Activated CD4-positive, alpha-beta T cell treated with anti-CD3 and anti-CD28 coated beads, Interleukin-2, amount 10 ng/mL, durations not matched to agents 24 days and 14 days (primary cell): ENCODE results near the gene TOMM7. TPM values are rescaled to one million over a fixed set of nuclear protein-coding genes. Genes with fewer than 3 reads are reported as not detected.
"Not testable (repeated sequence)": the region's sequence is repeated elsewhere in the genome, so short reads cannot be mapped to it uniquely, and the experiment has no call there.

ENCODE experiments used
- DNase-seq: peaks from one replicate; pipeline ENCODE4 v3.0.0; 2022
- H3K27ac Mint-ChIP-seq: one replicate; pipeline ENCODE4 v1.8.0; 2022; ENCODE audit warnings: mild to moderate bottlenecking, mixed read lengths
- H3K27me3 Mint-ChIP-seq: one replicate; pipeline ENCODE4 v1.8.0; 2022; ENCODE audit warnings: mixed read lengths
- H3K36me3 Mint-ChIP-seq: one replicate; pipeline ENCODE4 v1.8.0; 2022; ENCODE audit warnings: low read depth, mild to moderate bottlenecking, mixed read lengths
- H3K4me1 Mint-ChIP-seq: one replicate; pipeline ENCODE4 v1.8.0; 2021; ENCODE audit warnings: mixed read lengths
- H3K4me3 Mint-ChIP-seq: one replicate; pipeline ENCODE4 v1.8.0; 2022; ENCODE audit warnings: mild to moderate bottlenecking, moderate library complexity, mixed read lengths
- H3K9me3 Mint-ChIP-seq: one replicate; pipeline ENCODE4 v1.8.0; 2021; ENCODE audit warnings: mixed read lengths
- intact Hi-C: fragments of 100-400 bp; cut with micrococcal nuclease; formaldehyde crosslinking; loops from one replicate; pipeline ENCODE4 v1.15.1; 2023
- total RNA-seq: library from RNA; stranded (reverse); gene quantifications from 2 replicates; pipeline ENCODE4 v1.2.3, GENCODE V29; 2022

TOMM7 gene
- total RNA-seq, 1 donor from 2014 or later = 201 TPM

DNA sequence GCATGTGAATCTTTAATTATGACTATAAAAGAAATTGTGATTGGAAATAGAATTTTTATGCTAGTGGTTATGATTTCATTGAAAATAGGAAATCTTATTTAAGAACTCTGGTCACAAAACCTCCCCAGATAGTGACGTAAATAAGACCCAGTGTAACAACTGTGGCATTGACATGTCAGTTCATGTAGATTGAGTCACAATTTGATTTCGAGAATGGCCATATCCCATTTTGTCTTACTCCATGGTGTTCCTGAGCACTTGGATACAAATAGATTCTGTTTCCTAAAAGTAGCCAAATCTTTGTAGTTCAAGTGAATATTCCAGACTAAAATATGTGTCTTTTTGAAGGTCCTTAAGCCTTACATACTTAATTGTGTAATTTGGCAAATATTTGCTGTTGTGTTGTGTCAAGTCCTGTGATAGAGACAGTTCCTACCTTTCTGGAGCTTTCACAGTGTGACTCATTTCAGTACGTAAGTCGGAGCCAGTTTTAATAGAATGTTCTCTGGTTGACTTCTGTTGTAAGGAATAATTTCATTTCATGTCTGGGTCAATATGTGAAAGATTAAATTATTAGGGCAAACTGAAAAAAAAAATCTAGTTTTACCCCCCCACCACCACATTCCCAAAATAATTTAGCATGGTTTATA, 37.1 kb upstream of the TOMM7 start:
- intact Hi-C loops = loop anchor here (10.0 kb wide), 1 partner anchor 325 kb away; the partner anchor contains the start of gene NUP42
- no peak for DNase-seq
- no peaks in the 10 kb centered on the region for H3K27me3 Mint-ChIP-seq
- H3K36me3 Mint-ChIP-seq = peaks cover 64% of the 10 kb centered on the region
- no peaks in the 10 kb centered on the region for H3K9me3 Mint-ChIP-seq
- H3K27ac Mint-ChIP-seq = peak overlapping the region; percentile 1
- no peak overlapping the region for H3K4me3 Mint-ChIP-seq
- H3K4me1 Mint-ChIP-seq = peaks cover 31% of the 10 kb centered on the region

DNA sequence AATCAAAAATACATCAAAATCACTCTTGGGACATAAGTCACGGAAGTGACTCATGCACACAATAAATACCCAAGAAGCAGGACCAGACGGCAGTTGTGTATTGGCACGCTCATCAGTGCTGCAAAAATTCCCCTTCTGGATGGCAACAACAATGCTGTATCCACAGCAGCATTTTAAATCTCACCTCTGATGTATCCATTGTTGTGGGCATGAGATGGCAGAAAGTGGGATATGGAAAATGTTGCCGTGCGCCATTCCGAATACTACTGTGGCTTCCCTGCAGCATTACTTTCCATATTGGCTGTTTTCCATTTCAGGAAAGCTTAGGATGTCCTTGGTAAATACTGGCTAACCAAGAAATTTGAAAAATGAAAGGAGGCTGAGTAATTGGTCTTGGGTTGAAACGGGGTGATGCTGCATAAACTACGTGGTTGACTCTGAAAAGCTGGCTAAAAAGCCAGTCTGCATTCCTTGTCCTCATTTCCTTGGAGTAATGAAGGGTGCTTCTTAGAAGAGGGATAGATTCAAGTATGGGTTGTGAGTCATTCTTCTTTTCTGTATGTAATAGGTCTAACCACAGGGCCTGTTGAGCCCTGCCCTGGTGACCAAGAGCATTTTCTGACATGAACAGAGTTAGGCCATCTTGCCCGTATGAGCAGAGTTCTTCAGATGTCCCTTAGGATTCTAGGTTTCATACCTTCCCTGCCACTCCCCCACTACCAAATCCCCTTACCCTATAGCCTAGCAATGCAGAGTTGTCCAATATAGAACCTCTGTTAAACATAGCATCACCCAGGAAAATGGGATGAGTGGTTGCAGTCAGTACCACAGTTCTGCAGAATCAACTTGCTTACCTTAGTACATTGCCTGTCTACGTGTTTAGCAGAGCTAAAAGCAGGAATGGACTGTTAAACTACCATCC, 36.3 kb upstream of the TOMM7 start:
- Mint-ChIP-seq H3K36me3 (peaks cover 62% of the 10 kb centered on the region), H3K4me1 (peaks cover 31% of the 10 kb centered on the region), H3K4me3 (peak overlapping the region; percentile 34), H3K9me3 (no peaks in the 10 kb centered on the region), H3K27ac (peak overlapping the region; percentile 75), H3K27me3 (no peaks in the 10 kb centered on the region)
- intact Hi-C loops = loop anchor here (10.0 kb wide), 1 partner anchor 326 kb away; the partner anchor contains the start of gene NUP42
- DNase-seq = no peak

DNA sequence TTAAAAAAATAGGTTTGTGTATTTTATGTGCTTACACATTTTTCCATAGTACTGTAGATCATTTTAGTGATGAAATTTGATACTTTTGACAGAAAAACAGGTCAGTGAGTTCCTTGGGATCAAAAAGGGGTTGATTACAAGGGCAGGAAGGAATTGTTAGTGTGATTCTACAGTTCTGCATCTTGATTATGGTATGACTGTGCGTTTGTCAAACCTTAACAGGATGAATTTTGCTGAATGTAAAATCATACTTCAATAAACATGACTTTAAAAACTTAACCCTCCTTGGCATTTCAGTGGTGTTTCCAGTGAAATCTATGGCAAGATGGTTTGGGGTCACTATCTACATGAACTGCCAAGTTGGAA, 35.6 kb upstream of the TOMM7 start:
- Mint-ChIP-seq H3K27me3 (no peaks in the 10 kb centered on the region), H3K27ac (no peak overlapping the region), H3K36me3 (peaks cover 57% of the 10 kb centered on the region), H3K4me1 (peaks cover 36% of the 10 kb centered on the region), H3K4me3 (peak overlapping the region; percentile 34), H3K9me3 (no peaks in the 10 kb centered on the region)
- no peak for DNase-seq
- intact Hi-C loops = loop anchor here (10.0 kb wide), 1 partner anchor 327 kb away; the partner anchor contains the start of gene NUP42

DNA sequence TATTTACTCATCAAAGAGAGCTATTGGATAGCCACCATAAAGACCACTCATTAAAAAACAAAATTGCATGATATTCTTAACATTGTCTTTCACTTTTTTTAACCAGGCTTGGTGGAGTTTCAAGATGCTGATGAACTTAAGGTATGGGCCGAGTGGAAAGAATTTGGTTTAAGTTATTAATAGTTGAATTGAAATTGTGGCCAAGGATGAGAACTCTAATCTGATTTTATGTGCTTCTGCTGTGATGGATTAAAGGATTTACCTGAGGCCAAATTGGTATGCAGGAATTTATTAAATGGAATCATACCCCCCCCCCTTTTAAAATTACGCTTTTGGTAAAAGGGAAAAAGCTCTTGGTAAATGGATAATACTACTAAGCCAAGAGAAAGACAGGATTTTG, 33.8 kb upstream of the TOMM7 start:
- Mint-ChIP-seq H3K27ac (peak overlapping the region; percentile 12), H3K9me3 (no peaks in the 10 kb centered on the region), H3K36me3 (peaks cover 47% of the 10 kb centered on the region), H3K27me3 (no peaks in the 10 kb centered on the region), H3K4me1 (peaks cover 37% of the 10 kb centered on the region), H3K4me3 (peak overlapping the region; percentile 76)
- no peak for DNase-seq
- intact Hi-C loops = loop anchor here (10.0 kb wide), 1 partner anchor 328 kb away; the partner anchor contains the start of gene NUP42

DNA sequence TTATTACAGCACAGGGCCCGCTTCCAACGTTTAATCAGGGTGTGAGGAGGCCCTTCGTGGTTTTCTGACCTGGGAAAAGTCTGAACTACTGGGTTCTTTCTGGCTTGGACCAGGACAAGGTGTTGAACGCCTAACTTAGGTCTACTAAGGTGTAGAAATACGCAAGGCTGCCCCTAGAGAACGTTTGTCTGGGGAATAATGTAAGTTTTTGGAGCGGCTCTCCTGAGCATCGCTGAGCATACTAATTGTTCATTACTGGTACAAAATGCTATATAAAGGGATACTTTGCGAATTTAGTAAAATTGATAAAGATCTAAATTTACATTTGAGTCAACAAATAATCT, 32.4 kb upstream of the TOMM7 start:
- Mint-ChIP-seq H3K27ac (peak overlapping the region; percentile 93), H3K9me3 (no peaks in the 10 kb centered on the region), H3K36me3 (peaks cover 34% of the 10 kb centered on the region), H3K27me3 (peaks cover 1% of the 10 kb centered on the region), H3K4me1 (peaks cover 32% of the 10 kb centered on the region), H3K4me3 (peak overlapping the region; percentile 98)
- DNase-seq = no peak
- intact Hi-C loops = loop anchor here (1.0 to 10.0 kb wide), 5 partner anchors 30 to 330 kb away; partner anchors contain the start of genes HYCC1, KLHL7, NUP42 and TOMM7

DNA sequence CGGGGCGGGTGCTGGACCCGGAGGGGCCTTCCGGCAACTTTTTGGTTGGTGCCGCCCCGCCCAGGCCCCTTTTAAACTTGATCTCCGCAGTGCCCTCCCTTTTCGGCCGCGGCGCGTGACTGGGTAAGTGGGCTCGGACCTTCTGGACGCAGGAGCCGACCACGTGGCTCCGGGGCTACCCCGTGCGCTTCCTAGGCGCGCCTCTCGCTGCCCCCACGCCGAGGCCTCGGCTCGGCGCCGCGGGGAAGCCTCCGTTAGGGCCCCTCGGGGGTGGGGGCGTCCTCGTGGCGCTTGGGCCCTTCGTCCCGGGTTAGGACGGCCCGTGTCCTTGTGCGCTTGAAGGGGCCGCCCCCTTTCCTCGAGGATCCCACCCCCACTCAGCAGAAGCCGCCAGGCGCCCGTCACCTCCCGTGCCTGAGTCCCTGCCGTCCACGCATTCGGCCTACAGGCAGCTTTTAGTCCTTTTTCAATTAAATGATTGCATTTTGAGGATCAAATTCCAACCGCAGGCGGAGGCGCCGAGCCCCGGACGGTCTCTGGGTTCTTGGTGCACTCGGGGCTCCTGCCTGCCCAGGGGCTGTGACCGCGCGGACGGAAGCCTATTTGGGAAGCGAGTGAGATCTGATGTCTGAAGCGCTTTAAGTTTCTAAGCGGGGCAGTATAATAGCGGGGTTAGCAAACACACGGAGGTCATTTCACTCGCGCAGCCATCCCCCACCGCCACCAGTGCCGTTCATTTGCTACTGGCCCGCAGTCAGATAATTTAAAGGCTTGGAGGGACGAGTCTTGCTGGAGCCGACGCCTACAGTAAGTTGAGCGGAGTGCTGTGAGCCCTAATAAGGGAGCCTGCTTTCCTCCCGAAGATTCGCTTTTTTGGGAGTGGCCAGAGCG, 31.8 kb upstream of the TOMM7 start:
- Mint-ChIP-seq H3K4me1 (peaks cover 28% of the 10 kb centered on the region), H3K9me3 (no peaks in the 10 kb centered on the region), H3K27ac (peak overlapping the region; percentile 93), H3K36me3 (peaks cover 29% of the 10 kb centered on the region), H3K27me3 (peaks cover 1% of the 10 kb centered on the region), H3K4me3 (peak overlapping the region; percentile 98)
- intact Hi-C loops = loop anchor here (1.0 to 10.0 kb wide), 5 partner anchors 31 to 330 kb away; partner anchors contain the start of genes HYCC1, KLHL7, NUP42 and TOMM7
- DNase-seq = peak; percentile 94

DNA sequence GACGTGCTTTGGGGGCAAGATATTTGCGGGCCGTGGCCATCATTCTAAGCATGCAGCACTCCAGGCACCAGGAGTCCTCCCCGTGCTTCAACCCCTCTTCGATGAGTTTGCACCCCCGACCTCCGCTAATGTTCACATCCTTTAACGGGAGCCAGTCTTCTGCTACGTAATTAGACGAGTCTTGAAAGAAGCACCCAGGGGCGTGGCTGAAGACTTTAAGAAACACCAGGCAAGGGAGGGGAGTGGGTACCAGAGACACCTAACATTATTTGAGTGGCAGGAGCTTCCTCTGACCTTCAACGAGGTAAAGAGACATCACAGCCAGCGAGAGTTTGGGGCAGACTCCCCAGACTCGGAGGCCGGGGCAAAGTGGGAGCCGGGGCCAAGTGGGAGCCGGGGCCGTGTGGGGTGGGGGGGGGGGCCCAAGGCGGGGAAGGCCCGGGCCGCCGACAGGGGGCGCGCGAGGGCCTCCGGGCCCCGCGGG, 31.1 kb upstream of the TOMM7 start:
- no peaks in the 10 kb centered on the region for H3K9me3 Mint-ChIP-seq
- intact Hi-C loops = loop anchor here (1.0 to 10.0 kb wide), 5 partner anchors 31 to 331 kb away; partner anchors contain the start of genes HYCC1, KLHL7, NUP42 and TOMM7
- peaks cover 25% of the 10 kb centered on the region for H3K36me3 Mint-ChIP-seq
- peak overlapping the region; percentile 93 for H3K27ac Mint-ChIP-seq
- no peak for DNase-seq
- H3K27me3 Mint-ChIP-seq = peaks cover 1% of the 10 kb centered on the region
- peaks cover 23% of the 10 kb centered on the region for H3K4me1 Mint-ChIP-seq
- H3K4me3 Mint-ChIP-seq = peak overlapping the region; percentile 98

DNA sequence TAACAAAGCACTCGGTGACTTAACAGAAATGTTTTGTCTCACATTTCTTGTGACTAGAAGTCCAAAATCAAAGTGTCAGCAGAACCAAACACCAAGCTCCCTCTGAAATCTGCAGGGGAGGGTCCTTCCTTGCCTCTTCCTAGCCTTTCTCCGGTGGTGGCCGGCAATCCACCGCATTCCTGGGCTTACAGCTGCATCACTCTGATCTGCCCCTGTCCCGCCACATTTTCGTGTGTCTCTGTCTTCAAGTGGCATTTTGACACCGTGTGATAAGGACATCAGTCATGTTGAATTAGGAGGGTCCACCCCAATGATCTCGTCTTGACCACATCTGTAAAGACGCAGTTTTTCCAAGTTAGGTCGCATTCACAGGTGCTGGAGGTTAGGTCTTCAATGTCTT, 30.5 kb upstream of the TOMM7 start:
- Mint-ChIP-seq H3K9me3 (no peaks in the 10 kb centered on the region), H3K27ac (peak overlapping the region; percentile 93), H3K27me3 (peaks cover 1% of the 10 kb centered on the region), H3K4me1 (peaks cover 18% of the 10 kb centered on the region), H3K36me3 (peaks cover 19% of the 10 kb centered on the region), H3K4me3 (peak overlapping the region; percentile 98)
- intact Hi-C loops = loop anchor here (1.0 to 10.0 kb wide), 2 partner anchors 202 to 332 kb away; partner anchors contain the start of gene NUP42
- DNase-seq = no peak

DNA sequence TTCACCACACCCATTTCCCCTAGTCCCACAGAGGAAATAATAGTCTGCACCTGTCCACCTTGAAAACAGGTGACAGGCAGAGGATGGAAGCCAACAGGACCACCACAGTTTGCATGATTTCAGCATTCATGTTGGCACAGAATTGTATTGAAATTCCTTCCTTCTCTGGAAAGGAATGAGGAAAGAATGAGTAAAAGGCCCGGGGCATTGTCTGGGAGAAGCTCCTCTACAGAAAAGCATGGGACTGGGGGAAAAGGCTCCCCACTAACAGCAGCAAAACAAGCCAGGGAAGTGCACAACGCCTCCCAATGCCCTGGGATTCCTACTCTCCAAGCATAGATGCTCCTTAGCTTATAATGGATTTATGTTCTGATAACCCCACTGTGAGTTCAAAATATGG, 28.5 kb upstream of the TOMM7 start:
- H3K36me3 Mint-ChIP-seq = peaks cover 5% of the 10 kb centered on the region
- DNase-seq = no peak
- H3K4me1 Mint-ChIP-seq = peaks cover 10% of the 10 kb centered on the region
- no peak overlapping the region for H3K27ac Mint-ChIP-seq
- H3K9me3 Mint-ChIP-seq = no peaks in the 10 kb centered on the region
- intact Hi-C loops = loop anchor here (10.0 kb wide), 1 partner anchor 334 kb away; the partner anchor contains the start of gene NUP42
- peaks cover 1% of the 10 kb centered on the region for H3K27me3 Mint-ChIP-seq
- H3K4me3 Mint-ChIP-seq = no peak overlapping the region

DNA sequence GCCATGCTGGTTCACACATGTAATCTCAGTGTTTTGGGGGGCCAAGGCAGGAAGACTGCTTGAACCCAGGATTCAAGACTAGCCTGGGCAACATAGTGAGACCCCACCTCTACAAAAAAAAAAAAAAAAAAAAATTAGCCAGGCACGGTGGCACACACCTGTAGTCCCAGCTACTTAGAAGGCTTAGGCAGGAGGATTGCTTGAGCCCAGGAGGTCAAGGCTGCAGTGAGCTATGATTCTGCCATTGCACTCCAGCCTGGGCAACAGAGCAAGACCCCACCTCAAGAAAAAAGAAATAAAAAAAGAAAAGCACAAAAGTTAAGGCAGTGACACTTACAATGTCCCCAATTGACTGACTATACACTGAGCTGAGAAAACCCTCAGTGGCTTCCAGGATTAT, 27.7 kb upstream of the TOMM7 start:
- H3K27ac Mint-ChIP-seq, H3K4me3 Mint-ChIP-seq, DNase-seq, H3K4me1 Mint-ChIP-seq, H3K9me3 Mint-ChIP-seq, H3K27me3 Mint-ChIP-seq, H3K36me3 Mint-ChIP-seq: not testable (repeated sequence)
- intact Hi-C loops = loop anchor here (10.0 kb wide), 1 partner anchor 334 kb away; the partner anchor contains the start of gene NUP42

DNA sequence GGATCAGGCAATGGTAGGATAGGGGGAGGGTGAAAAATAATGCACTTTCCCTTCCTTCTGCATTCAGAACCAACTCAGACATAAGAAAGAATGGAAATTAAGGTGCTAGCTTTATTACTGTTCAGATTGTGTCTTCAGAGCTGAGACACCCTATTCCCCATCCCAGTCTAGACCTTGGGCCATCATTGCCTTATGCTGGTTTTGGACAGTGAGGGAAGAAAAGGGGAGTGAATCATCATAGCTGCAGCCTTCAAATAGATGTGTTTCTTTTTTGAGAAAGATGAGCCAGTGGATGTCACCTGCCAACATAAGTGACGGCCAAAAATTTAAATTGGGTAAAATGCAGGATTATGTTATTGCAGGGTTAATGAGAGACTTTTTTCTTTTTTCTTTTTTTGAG, 27.0 kb upstream of the TOMM7 start:
- no peak for DNase-seq
- Mint-ChIP-seq H3K9me3 (no peaks in the 10 kb centered on the region), H3K27ac (no peak overlapping the region), H3K36me3 (no peaks in the 10 kb centered on the region), H3K4me1 (peaks cover 6% of the 10 kb centered on the region), H3K27me3 (peaks cover 1% of the 10 kb centered on the region), H3K4me3 (no peak overlapping the region)
- intact Hi-C loops = loop anchor here (10.0 kb wide), 1 partner anchor 335 kb away; the partner anchor contains the start of gene NUP42

DNA sequence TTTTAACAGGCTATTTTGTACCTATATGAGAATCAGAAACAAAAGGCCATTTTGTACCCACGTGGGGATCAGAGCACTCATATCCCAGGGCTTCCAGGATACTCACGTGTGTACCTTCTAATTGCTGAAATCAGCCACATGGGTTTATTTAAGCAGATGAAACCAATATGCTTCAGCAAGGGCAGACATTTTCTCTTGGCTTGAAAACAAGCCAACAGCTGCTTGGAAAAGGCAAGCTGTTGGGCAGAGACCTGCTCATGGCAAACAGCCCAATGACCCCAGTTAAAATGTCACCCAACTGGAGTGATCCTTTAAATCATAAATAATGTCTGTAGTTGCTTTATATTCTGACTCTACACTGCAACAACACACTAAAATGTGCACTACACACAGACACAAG, 26.5 kb upstream of the TOMM7 start:
- Mint-ChIP-seq H3K27ac (no peak overlapping the region), H3K4me1 (peaks cover 6% of the 10 kb centered on the region), H3K9me3 (no peaks in the 10 kb centered on the region), H3K4me3 (no peak overlapping the region), H3K27me3 (peaks cover 1% of the 10 kb centered on the region), H3K36me3 (no peaks in the 10 kb centered on the region)
- intact Hi-C loops = no loop called here
- no peak for DNase-seq

DNA sequence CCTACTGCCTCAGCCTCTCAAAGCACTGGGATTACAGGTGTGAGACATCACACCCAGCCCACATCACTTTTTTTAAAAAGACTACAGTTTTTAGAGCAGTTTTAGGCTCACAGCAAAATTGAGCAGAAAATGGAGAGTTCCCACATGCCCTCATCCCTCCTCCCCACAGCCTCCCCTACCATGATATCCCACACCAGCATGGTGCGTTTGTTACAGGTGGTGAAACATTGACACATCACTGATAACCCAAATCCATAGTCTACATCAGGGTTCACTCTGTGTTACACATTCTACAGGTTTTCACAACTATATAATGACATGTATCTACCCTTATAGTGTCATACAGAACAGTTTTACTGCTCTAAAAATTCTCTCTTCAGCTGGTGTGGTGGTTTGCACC, 24.3 kb upstream of the TOMM7 start:
- Mint-ChIP-seq H3K4me1 (peaks cover 2% of the 10 kb centered on the region), H3K27ac (no peak overlapping the region), H3K27me3 (peaks cover 1% of the 10 kb centered on the region), H3K4me3 (no peak overlapping the region), H3K9me3 (no peaks in the 10 kb centered on the region), H3K36me3 (no peaks in the 10 kb centered on the region)
- no peak for DNase-seq
- intact Hi-C loops = no loop called here
